HepG2 (cell line): Measurements from ENCODE around the gene APBB2. TPM values are rescaled to one million over a fixed set of nuclear protein-coding genes. Genes with fewer than 3 reads are reported as not detected.

Experiments used
- ATAC-seq: fragments of 200-7000 bp; cut with Tn5 transposase; 3 replicates; pipeline ENCODE4 v1.9.1; 2020; ENCODE audit warnings: mild to moderate bottlenecking, moderate library complexity
- BruUV-seq: library from RNA; stranded (reverse); fragments of 400-500 nt; replicated peaks from 2 replicates; lab custom pipeline; 2021; lab: Mats Ljungman, UMichigan
- CTCF ChIA-PET: fragments of 300-600 bp; formaldehyde crosslinking; extraction: SDS; loops from one replicate; lab custom pipeline; 2021; ENCODE audit warnings: low total read pairs, inconsistent platforms, low intra/inter-chr PET ratio; lab: Yijun Ruan, JAX
- POLR2A ChIA-PET: fragments of 350-600 bp; sonication (Branson Sonifier 250); formaldehyde crosslinking; loops from one replicate; lab custom pipeline; 2020; ENCODE audit warnings: antibody characterized with exemption, inconsistent platforms; lab: Yijun Ruan, JAX
- DNase-seq: peaks from one replicate; pipeline ENCODE4 v3.0.0-alpha.2; 2015; ENCODE audit warnings: low spot score
- FAIRE-seq: peaks from 3 replicates; lab custom pipeline; 2011; peaks lifted over from hg19 to GRCh38; lab: Jason Lieb, UNC
- H2AFZ ChIP-seq: one replicate; pipeline ENCODE4 v1.6.1; 2011; ENCODE audit warnings: low read length, inconsistent platforms
- H3K27ac ChIP-seq: fragments of 300-600 bp; 3 replicates; pipeline ENCODE4 v1.8.0; 2011; ENCODE audit warnings: mixed run types, mild to moderate bottlenecking, mixed read lengths, low read length, inconsistent platforms; ENCODE audit not compliant: insufficient read depth; ENCODE audit errors: extremely low read length
- H3K27me3 ChIP-seq, 2 experiments: fragments of 200-600 bp in 1 of 2; 2 replicates in 1 of 2; 3 replicates in 1 of 2; pipeline versions ENCODE4 v1.6.0 to v1.8.0; 2011; ENCODE audit warnings: low read length in 2 of 2, mild to moderate bottlenecking in 2 of 2, moderate library complexity in 2 of 2, inconsistent platforms in 1 of 2; ENCODE audit not compliant: insufficient read depth in 2 of 2, control insufficient read depth in 1 of 2
- H3K36me3 ChIP-seq, 2 experiments: fragments of 200-600 bp in 1 of 2; replicated peaks in 1 of 2; 2 replicates in 1 of 2; 3 replicates in 1 of 2; pipeline versions ENCODE4 v1.5.1 to v1.8.0; 2011; ENCODE audit warnings: low read length in 2 of 2, inconsistent platforms in 1 of 2; ENCODE audit not compliant: insufficient read depth in 2 of 2, control insufficient read depth in 1 of 2
- H3K4me1 ChIP-seq: 2 replicates; pipeline ENCODE4 v1.5.1; 2012; ENCODE audit warnings: low read length, inconsistent platforms; ENCODE audit not compliant: insufficient read depth
- H3K4me2 ChIP-seq: 2 replicates; pipeline ENCODE4 v1.6.0; 2011; ENCODE audit warnings: low read depth, low read length, inconsistent platforms
- H3K4me3 ChIP-seq, 3 experiments: fragments of 200-600 bp in 1 of 3; sonication (generic), shearing (Covaris generic) in 1 of 3; replicated peaks in 1 of 3; 2 replicates each; pipeline ENCODE4 v1.5.1; 2011 to 2016; ENCODE audit warnings: low read length in 3 of 3, inconsistent platforms in 2 of 3, low read depth in 2 of 3, mild to moderate bottlenecking in 2 of 3, control low read depth in 1 of 3, mixed read lengths in 1 of 3; ENCODE audit not compliant: insufficient read depth in 1 of 3
- H3K79me2 ChIP-seq: one replicate; pipeline ENCODE4 v1.6.1; 2011; ENCODE audit warnings: low read length, inconsistent platforms; ENCODE audit not compliant: insufficient read depth
- H3K9ac ChIP-seq: 2 replicates; pipeline ENCODE4 v1.6.0; 2011; ENCODE audit warnings: mild to moderate bottlenecking, low read depth, low read length, inconsistent platforms; ENCODE audit not compliant: insufficient read depth
- H3K9me3 ChIP-seq: 2 replicates; pipeline ENCODE4 v1.5.1; 2012; ENCODE audit warnings: mild to moderate bottlenecking, low read length
- H4K20me1 ChIP-seq: 2 replicates; pipeline ENCODE4 v1.6.0; 2011; ENCODE audit warnings: inconsistent platforms, mild to moderate bottlenecking, low read length, moderate library complexity; ENCODE audit not compliant: insufficient read depth
- DBP ChIP-seq: sonication (generic); formaldehyde crosslinking; IDR thresholded peaks from 2 replicates; pipeline ENCODE4 v1.4.0; 2020; ENCODE audit warnings: missing genetic modification reagents; ENCODE audit errors: not compliant biosample characterization
- JUN ChIP-seq: sonication (generic); formaldehyde crosslinking; IDR thresholded peaks from 2 replicates; pipeline ENCODE4 v1.4.0; 2020; ENCODE audit warnings: mild to moderate bottlenecking, missing genetic modification reagents
- MLX ChIP-seq: IDR thresholded peaks from 2 replicates; pipeline ENCODE4 v1.6.1; 2016
- MLXIP ChIP-seq: sonication (generic); formaldehyde crosslinking; IDR thresholded peaks from 2 replicates; pipeline ENCODE4 v1.9.0; 2021; ENCODE audit warnings: missing genetic modification reagents, borderline replicate concordance
- NCOA2 ChIP-seq: sonication (generic); formaldehyde crosslinking; IDR thresholded peaks from 2 replicates; pipeline ENCODE4 v1.8.0; 2022; ENCODE audit warnings: inconsistent platforms
- PLRG1 ChIP-seq: fragments of 450-650 bp; conservative IDR thresholded peaks from 2 replicates; pipeline ENCODE4 v1.6.1; 2016
- TAF1 ChIP-seq: sonication (generic); formaldehyde crosslinking; IDR thresholded peaks from 2 replicates; pipeline ENCODE4 v1.4.0; 2020; ENCODE audit warnings: missing genetic modification reagents
- TRAFD1 ChIP-seq: sonication (generic); formaldehyde crosslinking; IDR thresholded peaks from 2 replicates; pipeline ENCODE4 v1.5.1; 2020; ENCODE audit warnings: missing genetic modification reagents, mild to moderate bottlenecking, borderline replicate concordance
- ZBTB14 ChIP-seq: sonication (generic); formaldehyde crosslinking; IDR thresholded peaks from 2 replicates; pipeline ENCODE4 v1.4.0; 2020; ENCODE audit warnings: missing genetic modification reagents
- ZKSCAN8 ChIP-seq: IDR thresholded peaks from 2 replicates; pipeline ENCODE4 v1.6.1; 2016; ENCODE audit warnings: borderline replicate concordance, missing genetic modification reagents, missing compliant biosample characterization
- ZMYM3 ChIP-seq: sonication (generic); formaldehyde crosslinking; IDR thresholded peaks from 2 replicates; pipeline ENCODE4 v1.5.1; 2020; ENCODE audit warnings: mild to moderate bottlenecking, missing genetic modification reagents
- ZMYM4 ChIP-seq: sonication (generic); formaldehyde crosslinking; IDR thresholded peaks from 2 replicates; pipeline ENCODE4 v1.8.1; 2023; ENCODE audit warnings: mild to moderate bottlenecking, missing genetic modification reagents
- ZSCAN9 ChIP-seq: IDR thresholded peaks from 2 replicates; pipeline ENCODE4 v1.6.1; 2016; ENCODE audit warnings: borderline replicate concordance
- WGBS: methylation state at CpG from one replicate; pipeline ENCODE4 v1.1.6; 2017; ENCODE audit warnings: low lambda C conversion rate; 5-methylcytosine and 5-hydroxymethylcytosine counted together
- in situ Hi-C: cut with HindIII; loops from 2 replicates; pipeline ENCODE4 v1.10.0; 2017; ENCODE audit warnings: low pct_unique_long_range_greater_than_20kb; ENCODE audit not compliant: extremely low pct_ligation_motif_present
- intact Hi-C: fragments of 100-400 bp; cut with micrococcal nuclease; formaldehyde crosslinking; loops from one replicate; pipeline ENCODE4 v1.10.0; 2022; ENCODE audit not compliant: unreplicated experiment
- polyA plus RNA-seq, 8 experiments: library from polyadenylated mRNA; depleted of rRNA in 3 of 8; stranded (reverse) in 7 of 8; unstranded in 1 of 8; fragments of >200 nt; fragmentation: Illumina TruSeq in 4 of 8; extraction: Trizol in 4 of 8; gene quantifications; 2 replicates each; pipeline versions ENCODE4 v1.2.1 to v1.2.3, GENCODE V29; 2011 to 2016; ENCODE audit warnings: low read depth in 4 of 8, missing spikeins in 1 of 8, mixed read lengths in 1 of 8; ENCODE audit not compliant: insufficient read depth in 1 of 8
- total RNA-seq, 5 experiments: library from RNA; depleted of rRNA; stranded (reverse); fragments of >200 nt; fragmentation: Illumina TruSeq; extraction: Trizol; gene quantifications; 2 replicates each; pipeline ENCODE4 v1.2.3, GENCODE V29; 2016; ENCODE audit warnings: low read depth in 1 of 5

The APBB2 gene
- total and polyA plus RNA-seq, 2 of the 13 experiments (the other 11 are each of a cell fraction or from before 2014, with no cell fraction given): 11.7 to 17.0 TPM

- TF ChIP-seq DBP: no peak
- TF ChIP-seq JUN: no peak
- TF ChIP-seq, all 625 proteins: peak for 0
Measured at GRCh38 chr4:41103657-41104056, 110.7 kb downstream of the APBB2 start (continued).

GRCh38 chr4:41102414-41103092 lies 111.8 kb downstream of the APBB2 start:
- in situ Hi-C loops: no loop called here
- DNase-seq (no peak), ATAC-seq (no peak), FAIRE-seq (no peak)
- ChIA-PET CTCF (no interaction called here), POLR2A (no interaction called here)
- H3K36me3 ChIP-seq: no peaks in the 10 kb centered on the region
- H3K27me3 ChIP-seq: no peaks in the 10 kb centered on the region
- H3K4me2 ChIP-seq: no peak overlapping the region
- H3K9me3 ChIP-seq: no peaks in the 10 kb centered on the region
- intact Hi-C loops: no loop called here
- no TSS peak for BruUV-seq
- no peaks in the 10 kb centered on the region for H3K79me2 ChIP-seq
- H3K4me3 ChIP-seq: no peak overlapping the region
- TF ChIP-seq ZSCAN9 (CRISPR knock-in tag) (no peak), NCOA2 (no peak), MLX (CRISPR knock-in tag) (no peak), ZBTB14 (CRISPR knock-in tag) (no peak), TRAFD1 (CRISPR knock-in tag) (no peak), ZMYM3 (CRISPR knock-in tag) (no peak), TAF1 (CRISPR knock-in tag) (no peak), ZKSCAN8 (CRISPR knock-in tag) (no peak), MLXIP (no peak), PLRG1 (no peak), ZMYM4 (CRISPR knock-in tag) (no peak)
- TF ChIP-seq, all 625 proteins: peak for 0
- 94% methylated on average over 9 of the region's 9 CpGs for WGBS
- Histone ChIP-seq H3K9ac (no peak overlapping the region), H4K20me1 (no peaks in the 10 kb centered on the region), H3K4me1 (peaks cover 36% of the 10 kb centered on the region), H2AFZ (no peak overlapping the region), H3K27ac (no peak overlapping the region)
